ENCODE results near the gene FRRS1. TPM values are rescaled to one million over a fixed set of nuclear protein-coding genes. Genes with fewer than 3 reads are reported as not detected.

Gene FRRS1
- total RNA-seq, 1 experiment from 2014 or later: 14.7 TPM

DNA sequence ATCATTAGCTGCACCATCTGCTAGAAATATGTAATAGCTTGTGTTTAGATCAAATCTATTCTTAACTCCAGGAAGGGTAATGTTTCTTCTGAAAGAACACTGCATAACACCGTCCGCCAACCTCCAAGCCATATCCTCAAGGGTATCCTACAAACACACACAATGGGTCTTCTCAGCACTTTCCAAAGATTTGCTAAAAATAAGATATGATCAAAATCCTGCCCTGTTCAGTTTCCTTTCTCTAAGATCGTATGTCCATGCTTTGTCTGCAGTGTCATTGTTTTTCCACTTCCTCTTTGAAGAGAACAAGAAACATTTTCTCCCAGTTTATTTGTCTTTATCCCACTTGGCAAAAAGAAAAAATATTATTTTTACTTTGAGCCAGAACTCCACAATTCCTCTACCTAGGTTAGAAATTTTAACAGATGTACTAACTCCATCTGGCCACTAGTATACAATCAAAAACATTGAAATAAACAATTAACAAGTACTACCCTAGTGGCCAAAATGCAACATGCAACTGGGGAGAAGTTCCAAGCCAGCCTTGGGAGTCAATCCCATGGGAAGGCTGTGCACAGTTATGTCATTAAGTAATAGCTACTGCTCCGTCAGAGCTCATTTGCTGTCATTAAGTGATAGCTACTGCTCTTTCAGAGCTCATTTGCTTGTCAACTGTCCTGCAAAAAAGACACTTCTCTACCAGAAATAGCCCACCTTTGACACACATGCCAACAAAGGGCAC lies 37.8 kb downstream of the FRRS1 start:
- peak; percentile 36 for DNase-seq (ENCODE audit: low read depth)

DNA sequence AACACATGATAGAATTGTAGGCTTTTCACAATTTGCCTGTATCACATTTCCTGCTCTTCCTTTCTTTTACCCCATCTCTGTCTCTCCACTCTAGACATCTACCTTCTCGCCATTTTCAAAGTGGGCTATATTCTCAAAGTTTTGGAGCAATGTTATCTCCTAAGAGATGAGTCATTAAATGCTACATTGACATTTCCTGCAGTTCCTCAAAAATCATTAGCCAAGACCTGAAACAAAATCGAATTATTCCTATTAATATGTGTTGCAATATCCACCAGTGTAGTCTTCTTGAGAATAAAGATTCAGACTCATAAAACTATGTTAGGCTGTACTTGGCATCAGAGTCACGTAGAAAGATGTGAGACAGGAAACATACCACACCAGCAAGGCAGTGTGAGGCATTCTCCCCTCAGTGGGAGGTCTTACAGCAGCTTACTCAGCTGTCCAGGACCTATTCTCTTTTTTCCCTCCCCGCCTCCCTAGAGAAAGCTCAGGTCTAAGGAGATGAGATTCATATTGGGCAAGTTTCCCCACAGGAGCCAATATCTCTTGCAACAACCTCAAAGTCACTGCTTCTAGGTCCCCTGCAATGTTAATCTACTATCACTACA lies 38.8 kb downstream of the FRRS1 start:
- DNase-seq (ENCODE audit: low read depth): peak; percentile 80

DNA sequence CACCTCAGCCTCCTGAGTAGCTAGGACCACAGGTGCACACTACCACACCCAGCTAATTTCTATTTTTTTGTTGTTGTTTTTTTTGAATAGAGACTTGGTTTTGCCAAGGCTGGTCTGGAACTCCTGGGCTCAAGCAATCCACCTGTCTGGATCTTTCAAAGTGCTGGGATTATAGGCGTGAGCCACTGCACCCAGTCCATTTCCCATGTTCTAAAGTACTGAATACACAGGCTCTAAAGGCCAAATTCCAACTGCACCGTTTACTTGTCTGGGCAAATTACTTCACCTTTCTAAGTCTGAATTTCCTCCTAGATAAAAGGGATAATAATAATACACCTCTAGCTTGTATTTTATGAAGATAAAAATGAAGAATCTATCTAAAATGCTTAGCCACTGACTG lies 39.6 kb downstream of the FRRS1 start:
- no peak for DNase-seq (ENCODE audit: low read depth)

DNA sequence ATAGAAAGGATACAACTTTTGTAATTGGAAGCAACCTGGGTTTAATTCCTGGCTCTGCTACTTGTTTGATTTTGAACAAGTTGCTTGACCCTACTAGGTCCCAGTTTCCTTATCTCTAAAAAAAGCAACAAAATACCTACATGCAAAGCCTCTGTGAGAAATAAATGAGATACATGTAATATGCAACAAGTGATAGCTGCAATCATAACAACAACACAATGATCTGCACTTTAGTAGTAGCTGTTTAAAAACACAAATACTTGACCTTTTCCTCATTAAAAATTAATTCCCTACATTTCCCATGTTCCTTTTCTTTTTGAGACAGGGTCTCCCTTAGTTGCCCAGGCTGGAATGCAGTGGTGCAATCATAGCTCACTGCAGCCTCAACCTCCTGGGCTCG lies 40.0 kb downstream of the FRRS1 start:
- no peak for DNase-seq (ENCODE audit: low read depth)

DNA sequence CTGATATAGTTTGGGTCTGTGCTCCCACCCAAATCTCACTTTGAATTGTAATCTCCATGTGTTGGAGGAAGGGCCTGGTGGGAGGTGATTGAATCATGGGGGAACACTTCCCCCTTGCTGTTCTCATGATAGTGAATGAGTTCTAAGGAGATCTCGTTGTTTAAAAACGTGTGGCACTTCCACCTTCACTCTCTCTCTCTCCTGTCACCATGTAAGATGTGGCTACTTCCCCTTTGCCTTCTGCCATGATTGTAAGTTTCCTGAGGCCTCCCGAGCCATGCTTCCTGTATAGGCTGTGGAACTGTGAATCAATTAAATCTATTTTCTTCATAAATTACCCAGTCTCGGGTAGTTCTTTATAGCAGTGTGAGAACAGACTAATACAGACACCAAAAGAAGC lies 40.4 kb downstream of the FRRS1 start:
- DNase-seq (ENCODE audit: low read depth): no peak

DNA sequence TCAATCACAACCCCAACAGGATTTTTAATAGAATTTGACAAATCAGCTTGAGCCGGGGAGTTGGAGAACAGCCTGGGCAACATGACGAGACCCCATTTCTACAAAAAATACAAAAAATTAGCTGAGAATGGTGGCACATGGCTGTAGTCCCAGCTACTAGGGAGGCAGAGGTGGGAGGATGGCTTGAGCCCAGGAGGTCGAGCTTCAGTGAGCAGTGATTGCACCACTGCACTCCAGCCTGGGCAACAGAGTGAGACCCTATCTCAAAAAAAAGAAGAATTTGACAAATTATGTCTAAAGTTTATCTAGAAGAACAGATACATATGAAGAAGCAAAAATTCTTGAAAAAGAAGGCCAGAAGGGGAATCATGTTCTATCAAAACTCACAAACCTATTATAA lies 43.2 kb downstream of the FRRS1 start:
- no peak for DNase-seq (ENCODE audit: low read depth)

DNA sequence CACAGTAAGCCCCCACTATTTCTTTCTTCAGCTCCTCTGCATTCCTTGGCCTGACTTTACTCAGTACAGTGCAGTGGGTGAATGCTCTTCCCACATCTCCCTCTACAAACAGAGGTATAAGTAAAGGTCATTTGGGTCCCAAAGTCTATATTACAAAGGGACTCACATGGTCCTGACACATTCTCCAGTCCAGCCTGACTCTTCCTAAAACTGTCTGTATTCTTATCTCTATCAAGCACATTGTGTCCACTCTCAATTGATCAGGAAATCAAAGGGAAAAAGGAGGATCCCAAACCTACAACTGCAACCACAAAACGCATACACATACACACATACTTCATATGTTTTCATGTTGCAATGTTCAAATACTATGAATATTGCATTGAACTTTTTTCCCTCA lies 49.4 kb downstream of the FRRS1 start:
- no peak for DNase-seq (ENCODE audit: low read depth)

DNA sequence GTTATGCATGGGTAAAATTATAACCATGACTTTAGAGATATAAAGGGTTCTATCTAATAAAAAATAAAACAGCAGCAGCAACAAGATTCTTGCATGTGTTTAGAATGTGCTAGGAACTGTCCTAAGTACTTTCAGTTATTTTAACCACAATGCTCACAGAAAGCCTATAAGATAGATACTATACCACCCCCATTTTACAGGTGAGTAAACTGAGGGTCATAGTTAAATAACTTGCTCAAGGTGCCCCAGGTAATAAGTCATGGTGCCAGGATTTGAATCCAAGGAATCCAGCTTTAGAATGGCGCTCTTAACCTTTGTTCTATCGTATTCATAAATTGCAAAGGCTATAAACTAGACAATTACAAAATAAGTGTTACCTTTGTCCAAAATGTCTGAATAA lies 53.4 kb downstream of the FRRS1 start:
- no peak for DNase-seq (ENCODE audit: low read depth)

DNA sequence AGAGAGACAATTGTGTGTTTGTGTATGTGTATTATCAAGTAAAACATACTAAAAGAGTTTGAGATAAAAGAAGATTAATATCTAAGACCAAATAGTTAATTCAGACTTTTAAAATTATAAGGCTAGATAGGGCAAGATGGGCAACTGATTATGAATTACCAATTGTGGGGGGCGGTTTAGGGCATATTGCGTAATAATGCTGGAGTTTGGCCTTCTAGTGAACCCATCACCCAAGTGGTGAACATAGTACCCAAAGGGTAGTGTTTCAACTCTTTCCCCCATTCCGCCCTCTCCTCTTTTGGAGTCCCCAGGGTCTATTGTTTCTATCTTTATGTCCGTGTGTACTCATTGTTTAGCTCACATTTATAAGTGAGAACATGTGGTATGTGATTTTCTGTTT lies 55.4 kb downstream of the FRRS1 start:
- no peak for DNase-seq (ENCODE audit: low read depth)

DNA sequence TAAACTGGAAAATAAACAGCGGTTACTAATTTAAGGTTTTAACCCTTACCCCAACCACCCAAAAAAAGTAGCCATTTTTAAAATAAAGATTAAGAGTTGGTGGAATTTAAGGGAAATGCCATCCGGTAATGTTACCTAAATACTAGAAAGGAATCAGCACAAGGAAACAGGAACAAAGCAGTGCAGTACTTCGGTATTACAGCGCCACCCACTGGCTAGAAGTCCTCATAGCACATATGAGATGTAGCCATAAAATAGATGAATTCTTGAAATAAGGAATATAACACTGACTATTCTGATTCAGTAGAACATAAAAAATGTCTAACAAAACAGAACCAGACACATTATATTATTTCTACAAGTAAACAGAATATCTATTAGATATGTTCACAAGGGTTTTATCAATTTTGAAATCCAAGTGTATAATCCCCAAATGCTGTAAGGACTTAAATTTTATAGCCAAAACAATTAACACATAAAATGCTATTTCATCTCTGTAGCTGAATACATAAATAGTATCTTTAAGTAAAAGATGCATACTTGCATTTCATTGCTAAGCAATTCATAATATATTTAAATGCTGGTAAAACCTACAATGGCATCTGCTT lies 58.8 kb downstream of the FRRS1 start:
- DNase-seq (ENCODE audit: low read depth): peak; percentile 67

DNA sequence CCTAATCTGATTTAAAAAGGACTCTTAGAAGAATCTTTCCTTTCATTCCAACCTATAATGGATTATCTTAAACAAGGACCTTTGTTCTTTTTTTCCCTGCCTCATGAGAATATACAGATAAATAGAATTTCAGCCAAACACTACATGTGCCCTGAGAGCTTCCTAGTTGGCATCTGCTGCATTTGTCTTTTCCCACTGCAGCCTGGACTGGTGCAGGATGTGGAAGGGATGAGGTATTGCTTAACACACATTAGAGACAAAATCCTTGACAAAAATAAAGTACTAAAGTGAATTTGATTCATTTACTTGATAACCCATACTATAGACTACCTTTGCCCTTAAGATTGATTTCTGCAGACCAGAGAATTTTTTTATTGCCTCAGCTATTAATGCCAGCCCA lies 61.0 kb downstream of the FRRS1 start:
- no peak for DNase-seq (ENCODE audit: low read depth)

DNA sequence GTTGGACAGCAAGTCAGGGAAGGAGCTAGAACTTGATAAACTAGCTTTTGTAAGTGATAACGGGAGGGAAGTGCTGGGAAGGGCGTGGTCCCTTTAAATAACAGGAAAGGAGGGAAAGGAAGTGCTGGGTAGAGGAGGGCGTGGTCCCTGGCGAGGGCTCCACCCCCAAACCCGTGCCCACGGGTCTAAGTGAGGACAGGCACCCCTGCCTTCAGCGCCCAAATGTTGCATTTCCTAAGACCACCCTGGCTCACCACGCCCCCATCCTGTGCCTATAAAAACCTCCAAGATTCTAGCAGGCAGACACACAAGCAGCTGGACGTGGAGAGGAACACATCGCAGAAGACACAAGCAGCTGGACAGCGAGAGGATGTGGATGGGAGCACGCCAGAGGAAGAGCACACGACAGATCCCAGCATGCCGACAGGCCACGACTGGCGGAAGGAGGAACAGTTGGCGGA lies 62.0 kb downstream of the FRRS1 start:
- DNase-seq (ENCODE audit: low read depth): no peak

DNA sequence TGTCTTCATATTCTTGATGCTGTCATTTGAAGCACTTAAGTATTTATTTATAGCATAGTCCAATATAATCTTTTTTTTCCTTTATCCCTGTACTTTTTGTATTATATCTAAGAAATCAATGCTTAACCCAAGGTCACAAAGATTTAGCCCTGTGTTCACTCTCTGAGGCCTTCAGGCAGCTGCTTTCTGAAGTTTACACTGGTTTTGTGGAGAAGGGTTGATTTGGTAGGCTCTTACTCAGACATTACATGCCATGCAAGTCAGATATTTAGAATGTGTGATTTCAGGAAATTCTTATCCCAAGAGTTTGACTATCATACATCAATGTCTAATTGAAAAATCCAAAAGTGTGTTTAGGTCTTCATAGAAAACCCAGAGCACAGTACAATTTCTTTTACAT lies 64.2 kb downstream of the FRRS1 start:
- no peak for DNase-seq (ENCODE audit: low read depth)

DNA sequence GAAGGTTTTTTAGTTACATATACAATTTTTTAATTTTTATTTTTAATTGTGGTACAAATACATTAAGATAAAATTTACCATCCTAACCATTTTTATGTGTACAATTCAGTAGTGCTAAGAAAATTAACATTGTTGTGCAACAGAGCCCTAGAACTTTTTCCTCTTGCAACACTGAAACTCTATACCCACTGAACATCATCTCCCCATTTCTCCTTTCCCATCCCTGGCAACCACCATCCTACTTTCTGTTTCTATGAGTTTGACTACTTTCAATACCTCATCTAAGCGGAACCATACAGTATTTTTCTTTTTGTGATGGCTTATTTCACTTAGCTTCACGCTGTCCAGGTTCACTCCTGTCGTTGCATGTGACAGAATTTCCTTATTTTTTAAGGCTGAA lies 66.4 kb downstream of the FRRS1 start:
- no peak for DNase-seq (ENCODE audit: low read depth)

DNA sequence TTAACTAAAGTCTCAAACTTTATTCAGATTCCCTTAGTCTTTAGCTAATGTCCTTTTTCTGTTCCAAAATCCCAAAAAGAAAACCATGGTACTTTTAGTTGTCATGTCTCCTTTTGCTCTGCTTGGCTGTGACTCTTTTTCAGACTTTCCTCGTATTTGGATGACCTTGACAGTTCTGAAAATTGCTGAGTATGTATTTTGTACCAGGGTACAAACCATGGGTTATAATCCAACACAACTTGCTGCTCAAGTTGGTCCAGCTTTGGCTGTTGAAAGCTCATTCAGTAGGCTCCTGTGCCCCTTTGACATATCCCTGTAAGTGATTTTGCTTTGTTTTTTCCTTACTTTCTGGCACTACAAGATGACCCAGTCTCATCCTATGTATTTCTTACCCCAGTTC lies 68.9 kb downstream of the FRRS1 start:
- DNase-seq (ENCODE audit: low read depth): no peak

DNA sequence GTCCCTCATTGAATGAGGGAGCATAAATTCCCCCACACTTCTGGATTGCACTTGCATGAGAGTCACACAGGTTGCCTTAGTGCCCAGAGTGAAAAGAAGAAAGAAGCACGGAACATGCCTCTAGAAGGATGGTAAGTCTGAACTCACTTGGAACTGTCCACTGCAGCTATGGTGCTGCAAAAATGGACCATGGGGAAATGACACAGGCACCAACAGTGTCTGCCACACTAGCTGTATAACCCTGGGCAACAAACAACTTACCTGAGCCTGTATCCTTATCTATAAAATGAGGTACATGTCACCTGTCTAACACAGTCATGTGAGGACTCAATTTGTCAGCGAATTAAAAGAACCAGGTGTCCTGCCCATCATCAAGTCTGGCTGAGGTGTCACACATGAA lies 69.8 kb downstream of the FRRS1 start:
- no peak for DNase-seq (ENCODE audit: low read depth)

DNA sequence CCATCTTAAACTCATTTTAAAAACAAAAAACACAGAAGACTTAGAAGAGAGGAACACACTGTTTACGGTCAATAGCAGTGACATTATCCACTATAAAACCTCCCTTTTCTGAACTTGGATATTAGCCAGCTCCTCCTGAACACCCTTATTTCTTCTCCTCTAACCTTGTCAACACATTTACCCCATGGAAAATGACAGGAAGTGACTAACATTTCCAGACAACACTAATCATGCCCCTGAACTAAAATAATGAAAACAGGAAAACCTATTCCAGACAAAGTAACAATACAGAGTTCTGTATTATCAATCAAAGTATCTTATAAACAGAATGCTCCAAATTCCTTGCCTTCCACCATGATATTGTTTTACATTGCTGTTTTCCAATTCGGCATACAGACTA lies 75.3 kb downstream of the FRRS1 start:
- peak; percentile 62 for DNase-seq (ENCODE audit: low read depth)

DNA sequence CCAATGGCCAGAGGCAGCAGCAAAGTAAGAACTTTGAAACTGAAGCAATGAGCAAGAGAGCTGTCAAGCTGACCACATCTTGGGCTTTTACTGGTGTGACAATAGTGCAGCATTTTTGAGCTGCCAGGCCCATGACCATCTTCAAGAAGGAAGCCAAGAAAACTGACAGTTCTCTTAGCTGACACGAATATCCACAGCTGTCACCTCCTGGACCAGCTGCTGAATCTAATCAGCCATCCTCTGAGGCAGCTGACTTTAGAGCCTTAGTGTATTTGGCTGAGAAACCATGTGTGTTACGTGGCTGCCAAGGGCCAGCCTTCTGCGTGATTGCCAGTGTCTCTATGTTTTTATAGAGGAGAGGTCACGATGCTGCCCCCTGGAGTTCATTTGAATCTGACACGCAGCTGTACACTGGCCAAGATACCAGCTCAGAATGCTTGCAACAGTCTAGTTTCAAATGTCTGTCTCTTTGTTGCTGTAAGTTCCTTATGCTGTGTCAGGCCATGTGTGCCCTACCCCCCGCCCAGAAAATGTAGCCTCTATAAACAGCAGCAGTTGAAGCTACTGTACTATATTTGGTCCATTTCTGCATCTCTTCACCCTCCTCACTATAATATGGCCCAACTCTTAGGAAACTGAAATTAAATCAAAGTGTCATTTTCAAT lies 80.8 kb downstream of the FRRS1 start:
- peak; percentile 89 for DNase-seq (ENCODE audit: low read depth)

DNA sequence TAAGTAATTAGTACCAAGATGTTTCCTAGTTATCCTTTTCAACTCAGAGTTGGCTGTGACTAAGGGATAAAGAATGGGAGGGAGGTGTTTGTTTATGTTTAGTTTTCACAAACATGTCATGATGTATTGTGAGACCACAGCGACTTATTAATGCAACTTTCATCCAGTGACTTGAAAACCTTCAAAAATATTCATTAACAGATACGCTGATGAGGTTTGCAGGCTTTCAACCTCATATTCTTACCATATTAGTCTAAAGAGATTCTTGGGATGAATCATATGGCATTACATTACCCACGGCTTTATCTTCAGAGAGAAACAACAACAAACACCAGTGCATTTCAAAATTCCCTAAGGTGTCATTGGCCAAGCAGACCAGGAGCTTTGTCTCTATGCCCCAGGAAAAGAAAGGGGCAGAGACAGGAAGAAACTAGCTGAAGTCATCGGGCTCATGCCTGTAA lies 84.1 kb downstream of the FRRS1 start:
- DNase-seq (ENCODE audit: low read depth): peak; percentile 95

DNA sequence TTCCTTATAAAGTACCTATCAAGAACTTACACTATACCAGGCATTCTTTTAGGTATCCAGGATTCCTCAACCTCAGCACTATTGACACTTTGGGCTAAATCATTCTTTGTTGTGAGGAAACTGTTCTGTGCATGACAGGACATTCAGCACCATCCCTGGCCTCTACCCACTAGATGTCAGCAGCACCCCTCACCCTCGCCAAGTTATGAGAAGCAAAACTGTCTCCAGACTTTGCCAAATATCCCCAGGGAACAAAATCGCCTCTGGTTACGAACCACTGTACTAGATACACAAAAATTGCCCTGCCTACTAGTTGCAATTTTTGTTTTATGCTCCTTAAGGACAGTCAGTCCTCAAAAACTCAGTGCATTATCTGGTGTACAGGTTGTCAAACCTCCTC lies 84.9 kb downstream of the FRRS1 start:
- peak; percentile 92 for DNase-seq (ENCODE audit: low read depth)

DNA sequence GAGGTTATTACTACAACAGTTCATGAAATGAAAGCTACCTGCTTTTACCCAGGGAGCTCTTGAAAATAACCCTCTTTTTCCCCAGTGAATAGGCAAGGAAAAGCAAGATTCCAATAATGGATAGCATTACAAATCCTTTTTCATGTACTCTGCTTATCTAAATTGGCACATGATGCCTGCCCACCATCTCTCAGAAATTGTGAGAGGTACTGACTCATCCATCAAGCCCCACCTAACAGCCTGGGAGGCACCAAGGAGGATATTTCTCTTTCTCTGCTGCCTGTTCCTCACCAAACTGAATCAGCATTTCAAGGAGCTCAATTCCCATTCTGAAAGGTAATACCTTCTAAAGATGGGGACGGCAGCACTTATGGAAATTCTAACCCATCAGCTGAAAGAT lies 86.2 kb downstream of the FRRS1 start:
- peak; percentile 79 for DNase-seq (ENCODE audit: low read depth)

DNA sequence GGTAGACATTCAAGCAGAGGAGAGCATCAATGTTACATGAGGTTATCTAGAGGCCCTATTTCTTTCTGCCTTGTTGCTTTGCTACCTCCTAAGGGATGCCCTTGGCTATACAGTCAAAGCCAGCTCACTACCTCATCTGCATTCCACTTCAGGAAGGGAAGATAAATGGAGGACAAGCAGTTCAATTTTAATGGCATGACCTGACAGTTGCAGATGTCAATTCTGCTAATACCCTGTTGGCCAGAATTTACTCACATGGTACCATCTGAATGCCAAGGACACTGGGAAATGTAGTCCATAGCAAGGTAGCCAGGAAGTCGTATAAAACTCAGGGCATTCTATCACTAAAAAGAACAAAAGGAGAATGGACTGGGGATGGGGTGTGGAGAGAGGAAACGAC lies 89.0 kb downstream of the FRRS1 start:
- peak; percentile 19 for DNase-seq (ENCODE audit: low read depth)

DNA sequence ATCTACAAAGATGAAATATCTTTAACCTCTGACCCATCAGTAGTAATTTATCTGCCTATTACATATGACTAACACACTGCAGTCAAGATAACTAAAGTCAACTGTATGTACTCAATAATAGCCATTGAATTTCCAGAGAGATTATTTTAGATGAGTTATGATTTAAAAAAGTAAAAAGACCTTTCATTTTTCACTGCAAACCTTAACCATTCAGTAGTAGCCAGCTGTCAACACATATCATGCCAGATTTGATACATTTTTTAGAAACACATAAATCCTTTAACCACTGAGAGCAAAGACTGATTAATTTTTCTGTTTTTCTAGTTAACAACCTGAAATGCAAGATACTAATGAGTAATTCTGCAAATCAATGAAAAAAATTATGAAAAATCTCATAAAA lies 89.6 kb downstream of the FRRS1 start:
- DNase-seq (ENCODE audit: low read depth): no peak
